GM21619 (cell line): Measurements from ENCODE around the gene SLC8B1.

ENCODE experiments used
- ATAC-seq: cut with Tn5 transposase; IDR thresholded peaks from one replicate; pipeline ENCODE4 v1.9.1; 2021; ENCODE audit not compliant: unreplicated experiment

Gene SLC8B1

GRCh38 chr12:113325916-113326315 is 9.0 kb downstream of the SLC8B1 start:
- no peak for ATAC-seq

GRCh38 chr12:113322343-113322742 is 12.6 kb downstream of the SLC8B1 start:
- ATAC-seq, result no peak

- no peak for ATAC-seq
These were observed 14.5 kb downstream of the SLC8B1 start for GRCh38 chr12:113320401-113320800.

GRCh38 chr12:113318900-113319628 is 15.8 kb downstream of the SLC8B1 start:
- ATAC-seq, result no peak

- ATAC-seq, result no peak
These were observed 16.8 kb downstream of the SLC8B1 start for GRCh38 chr12:113318046-113318656.

GRCh38 chr12:113317122-113317521 is 17.8 kb downstream of the SLC8B1 start:
- no peak for ATAC-seq

- ATAC-seq, result no peak
These were observed 18.8 kb downstream of the SLC8B1 start for GRCh38 chr12:113316155-113316554.

- ATAC-seq, result no peak
These were observed 19.6 kb downstream of the SLC8B1 start for GRCh38 chr12:113315358-113315757.

GRCh38 chr12:113314121-113314529 is 20.8 kb downstream of the SLC8B1 start:
- no peak for ATAC-seq

- ATAC-seq, result no peak
These were observed 24.4 kb downstream of the SLC8B1 start for GRCh38 chr12:113310489-113310888.

GRCh38 chr12:113306382-113306781 is 28.5 kb downstream of the SLC8B1 start:
- no peak for ATAC-seq

- ATAC-seq, result no peak
These were observed 29.5 kb downstream of the SLC8B1 start for GRCh38 chr12:113305281-113305856.

GRCh38 chr12:113302886-113303640 is 31.8 kb downstream of the SLC8B1 start:
- no peak for ATAC-seq

GRCh38 chr12:113302466-113302865 is 32.4 kb downstream of the SLC8B1 start:
- no peak for ATAC-seq

GRCh38 chr12:113301811-113302210 is 33.1 kb downstream of the SLC8B1 start:
- no peak for ATAC-seq

- no peak for ATAC-seq
These were observed 35.2 kb downstream of the SLC8B1 start for GRCh38 chr12:113299619-113300237.

GRCh38 chr12:113298861-113299545 is 35.9 kb downstream of the SLC8B1 start:
- no peak for ATAC-seq

- no peak for ATAC-seq
These were observed 36.5 kb downstream of the SLC8B1 start for GRCh38 chr12:113298472-113298817.

- ATAC-seq, result no peak
These were observed 37.1 kb downstream of the SLC8B1 start for GRCh38 chr12:113297621-113298471.

- ATAC-seq, result no peak
These were observed 37.7 kb downstream of the SLC8B1 start for GRCh38 chr12:113297214-113297587.
